HG03025 (cell line): ENCODE data around the gene SKOR1.

Source experiments
- ATAC-seq: cut with Tn5 transposase; IDR thresholded peaks from one replicate; pipeline ENCODE4 v1.9.1; 2021; ENCODE audit warnings: mild to moderate bottlenecking, moderate library complexity; ENCODE audit not compliant: unreplicated experiment, low FRiP score

Gene SKOR1

DNA sequence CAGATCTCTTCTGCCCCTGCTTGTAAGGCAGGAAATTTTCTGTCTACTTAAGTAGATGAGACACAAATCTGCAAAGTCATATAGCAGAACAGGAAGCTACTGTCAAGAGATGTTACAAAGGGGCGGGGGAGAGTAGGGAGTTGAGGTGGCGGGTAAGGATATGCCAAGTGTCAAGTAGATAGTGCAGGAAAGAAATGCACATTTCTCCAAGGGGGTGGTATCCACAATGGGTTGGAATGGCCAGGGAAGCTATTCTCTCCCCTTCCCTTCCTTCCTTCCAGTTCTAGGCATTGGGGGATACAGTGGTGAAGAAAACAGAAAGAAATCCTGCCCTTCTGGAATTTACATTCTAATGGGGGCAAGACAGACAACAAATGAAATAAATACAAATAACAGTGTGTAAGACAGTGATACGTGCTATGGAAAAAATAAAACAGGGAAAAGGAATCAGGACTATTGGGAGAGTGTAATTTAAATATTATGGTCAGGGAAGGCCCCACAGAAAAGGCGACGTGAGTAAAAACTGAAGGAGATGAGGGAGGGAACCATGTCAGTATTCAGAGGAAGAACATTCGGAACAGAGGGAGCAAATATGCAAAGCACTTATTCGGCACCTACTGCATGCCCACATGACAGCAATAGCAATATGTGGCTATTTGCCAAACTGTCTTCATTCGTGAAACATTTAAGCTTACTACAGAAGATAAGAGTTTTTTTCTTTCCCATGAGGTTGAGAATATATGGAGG lies 57.4 kb downstream of the SKOR1 start:
- no peak for ATAC-seq

DNA sequence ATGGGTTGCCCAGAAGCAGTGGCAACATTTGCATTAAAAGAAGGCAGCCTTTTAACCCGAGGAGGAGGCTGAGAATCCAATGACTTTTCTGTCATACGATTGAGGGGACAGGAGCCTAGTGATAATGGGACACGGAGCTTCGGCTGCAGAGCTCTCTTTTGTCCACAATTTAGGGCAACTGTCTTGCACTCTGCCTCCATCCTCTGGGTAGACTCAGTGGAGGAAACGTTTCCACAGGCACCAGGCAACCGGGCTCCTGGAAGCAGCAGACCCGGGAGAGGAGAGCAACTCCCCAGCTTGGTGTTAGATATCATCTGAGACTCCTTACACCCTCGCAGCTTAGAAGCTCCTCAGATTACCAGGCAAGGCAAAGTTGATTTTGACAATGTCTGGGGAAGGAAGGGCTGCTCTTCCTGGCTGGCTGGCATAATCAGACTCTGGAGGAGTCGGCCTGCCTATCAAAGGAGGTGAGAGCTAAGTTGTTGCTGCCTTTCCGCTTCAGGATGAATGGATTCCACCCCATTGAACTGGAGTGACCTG lies 58.0 kb downstream of the SKOR1 start:
- no peak for ATAC-seq

DNA sequence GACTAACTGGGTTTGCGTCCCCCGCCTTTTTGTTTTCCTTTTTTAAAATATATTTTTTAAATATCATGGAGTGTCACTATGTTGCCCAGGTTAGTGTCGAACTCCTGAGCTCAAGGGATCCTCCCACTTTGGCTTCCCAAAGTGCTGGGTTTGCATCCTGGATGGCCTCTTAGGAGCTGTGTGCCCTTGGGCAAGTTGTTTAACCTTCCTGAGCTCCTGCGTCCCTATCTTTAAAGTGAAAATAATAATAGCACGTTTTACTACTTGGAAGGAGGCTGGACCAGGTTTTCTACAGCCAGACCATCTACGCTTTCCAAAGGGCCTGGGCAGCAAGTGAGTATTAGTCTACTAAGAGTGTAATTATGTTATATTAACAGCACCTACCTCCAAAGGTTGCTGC lies 58.7 kb downstream of the SKOR1 start:
- ATAC-seq = no peak
